HCT116 (cell line): ENCODE results near the gene DPYSL4. TPM values are rescaled to one million over a fixed set of nuclear protein-coding genes. Genes with fewer than 3 reads are reported as not detected.

Source experiments
- ATAC-seq: fragments of 200-7000 bp; cut with Tn5 transposase; 2 replicates; pipeline ENCODE4 v1.9.1; 2020; ENCODE audit warnings: mild to moderate bottlenecking, moderate library complexity
- BruUV-seq: library from RNA; stranded (reverse); fragments of 400-500 nt; replicated peaks from 2 replicates; lab custom pipeline; 2021; lab: Mats Ljungman, UMichigan
- CTCF ChIA-PET: fragments of 300-600 bp; sonication (Branson Sonifier 250); formaldehyde crosslinking; loops from one replicate; lab custom pipeline; 2021; ENCODE audit warnings: antibody characterized with exemption; lab: Charles Lee
- POLR2A ChIA-PET: fragments of 300-600, 350-600 bp; sonication (Branson Sonifier 250); formaldehyde crosslinking; loops from one replicate; lab custom pipeline; 2021; ENCODE audit warnings: antibody characterized with exemption; lab: Charles Lee
- RAD21 ChIA-PET, 2 experiments: fragments of 300-600 bp; sonication (Branson Sonifier 250); formaldehyde crosslinking; loops; one replicate each; lab custom pipeline; 2023; ENCODE audit warnings: low total read pairs in 2 of 2; ENCODE audit not compliant: uncharacterized antibody in 2 of 2, unreplicated experiment in 2 of 2, low non-redundant PET in 1 of 2; lab: Charles Lee
- DNase-seq: peaks from one replicate; pipeline ENCODE4 v3.0.0-alpha.2; 2010; ENCODE audit warnings: low read depth, low spot score
- H2AFZ ChIP-seq: fragments of 200-600 bp; shearing (Covaris generic), sonication (generic); 2 replicates; pipeline ENCODE4 v1.6.1; 2017; ENCODE audit warnings: low read depth, mixed run types, mixed read lengths, antibody characterized with exemption, low read length; ENCODE audit not compliant: poor library complexity, severe bottlenecking
- H3K27ac ChIP-seq: 2 replicates; pipeline ENCODE4 v1.5.1; 2012; ENCODE audit warnings: low read depth, low read length
- H3K27me3 ChIP-seq: fragments of 200-600 bp; sonication (generic); 2 replicates; pipeline ENCODE4 v1.6.1; 2016; ENCODE audit warnings: mixed run types, low read length, mixed read lengths; ENCODE audit not compliant: insufficient read depth
- H3K36me3 ChIP-seq, 2 experiments: fragments of 200-500 bp in 1 of 2; fragments of 200-600 bp in 1 of 2; sonication (Bioruptor generic) in 1 of 2; sonication (generic) in 1 of 2; 2 replicates each; pipeline versions ENCODE4 v1.5.1 to v1.6.1; 2014 to 2016; ENCODE audit warnings: low read length in 2 of 2, inconsistent platforms in 1 of 2, mixed read lengths in 1 of 2, mixed run types in 1 of 2; ENCODE audit not compliant: insufficient read depth in 2 of 2, control insufficient read depth in 1 of 2
- H3K4me1 ChIP-seq, 2 experiments: fragments of 200-600 bp in 1 of 2; sonication (generic) in 1 of 2; 2 replicates each; pipeline versions ENCODE4 v1.5.1 to v1.6.1; 2012 to 2017; ENCODE audit warnings: low read length in 2 of 2, inconsistent platforms in 1 of 2, mild to moderate bottlenecking in 1 of 2, mixed read lengths in 1 of 2, mixed run types in 1 of 2, moderate library complexity in 1 of 2; ENCODE audit not compliant: insufficient read depth in 2 of 2, control insufficient read depth in 1 of 2
- H3K4me2 ChIP-seq: fragments of 200-600 bp; sonication (generic); 2 replicates; pipeline ENCODE4 v1.6.1; 2017; ENCODE audit warnings: mixed run types, low read length, mixed read lengths
- H3K4me3 ChIP-seq, 2 experiments: fragments of 200-600 bp in 1 of 2; sonication (generic) in 1 of 2; replicated peaks in 1 of 2; 2 replicates each; pipeline ENCODE4 v1.5.1; 2011 to 2016; ENCODE audit warnings: low read length in 2 of 2, control low read depth in 1 of 2, low read depth in 1 of 2, mild to moderate bottlenecking in 1 of 2, mixed read lengths in 1 of 2, mixed run types in 1 of 2
- H3K79me2 ChIP-seq: fragments of 200-600 bp; sonication (generic); 2 replicates; pipeline ENCODE4 v1.6.1; 2017; ENCODE audit warnings: mild to moderate bottlenecking, mixed run types, low read length, moderate library complexity, mixed read lengths; ENCODE audit not compliant: insufficient read depth
- H3K9ac ChIP-seq: fragments of 200-600 bp; sonication (generic); 2 replicates; pipeline ENCODE4 v1.6.1; 2016; ENCODE audit warnings: low read length, mixed read lengths
- H3K9me2 ChIP-seq: fragments of 200-600 bp; sonication (generic), shearing (Covaris generic); 2 replicates; pipeline ENCODE4 v1.6.1; 2017; ENCODE audit warnings: mixed run types, mild to moderate bottlenecking, moderate library complexity; ENCODE audit not compliant: insufficient read depth
- H3K9me3 ChIP-seq, 2 experiments: fragments of 200-500 bp in 1 of 2; fragments of 200-600 bp in 1 of 2; sonication (Bioruptor generic) in 1 of 2; sonication (generic) in 1 of 2; 2 replicates each; pipeline ENCODE4 v1.6.1; 2014 to 2017; ENCODE audit warnings: low read length in 2 of 2, mixed read lengths in 2 of 2, inconsistent platforms in 1 of 2, low read depth in 1 of 2, mild to moderate bottlenecking in 1 of 2, mixed run types in 1 of 2, moderate library complexity in 1 of 2; ENCODE audit not compliant: control insufficient read depth in 1 of 2, insufficient read depth in 1 of 2
- H4K20me1 ChIP-seq: fragments of 200-600 bp; sonication (generic), shearing (Covaris generic); 2 replicates; pipeline ENCODE4 v1.6.1; 2017; ENCODE audit warnings: mixed run types, mild to moderate bottlenecking, moderate library complexity; ENCODE audit not compliant: insufficient read depth
- CBX3 ChIP-seq: IDR thresholded peaks from 2 replicates; pipeline ENCODE4 v1.6.1; 2012; ENCODE audit warnings: low read depth
- TCF7L2 ChIP-seq: IDR thresholded peaks from 2 replicates; pipeline ENCODE4 v1.7.0; 2011; ENCODE audit warnings: borderline replicate concordance, inconsistent platforms; ENCODE audit not compliant: insufficient read depth, insufficient read length; ENCODE audit errors: extremely low read depth
- ZNF274 ChIP-seq: fragments of 200-500 bp; sonication (Bioruptor generic); IDR thresholded peaks from 2 replicates; pipeline ENCODE4 v1.6.1; 2014; ENCODE audit warnings: mild to moderate bottlenecking, low read depth, low read length, inconsistent platforms
- intact Hi-C: fragments of 100-400 bp; cut with micrococcal nuclease; formaldehyde crosslinking; loops from 2 replicates; pipeline ENCODE4 v1.10.0; 2022
- total RNA-seq: library from RNA; stranded (reverse); gene quantifications from one replicate; pipeline ENCODE4 v1.2.1, GENCODE V29; 2021; ENCODE audit not compliant: unreplicated experiment
- TF ChIP-seq, protein P1 (sequence below): IDR thresholded peaks from 2 replicates; pipeline ENCODE4 v1.6.1; 2011; ENCODE audit warnings: mild to moderate bottlenecking, low read length, moderate library complexity; ENCODE audit not compliant: insufficient replicate concordance; ENCODE audit errors: extremely low read depth

The DPYSL4 gene
- total RNA-seq, 1 experiment from 2014 or later = 5.4 TPM

DNA sequence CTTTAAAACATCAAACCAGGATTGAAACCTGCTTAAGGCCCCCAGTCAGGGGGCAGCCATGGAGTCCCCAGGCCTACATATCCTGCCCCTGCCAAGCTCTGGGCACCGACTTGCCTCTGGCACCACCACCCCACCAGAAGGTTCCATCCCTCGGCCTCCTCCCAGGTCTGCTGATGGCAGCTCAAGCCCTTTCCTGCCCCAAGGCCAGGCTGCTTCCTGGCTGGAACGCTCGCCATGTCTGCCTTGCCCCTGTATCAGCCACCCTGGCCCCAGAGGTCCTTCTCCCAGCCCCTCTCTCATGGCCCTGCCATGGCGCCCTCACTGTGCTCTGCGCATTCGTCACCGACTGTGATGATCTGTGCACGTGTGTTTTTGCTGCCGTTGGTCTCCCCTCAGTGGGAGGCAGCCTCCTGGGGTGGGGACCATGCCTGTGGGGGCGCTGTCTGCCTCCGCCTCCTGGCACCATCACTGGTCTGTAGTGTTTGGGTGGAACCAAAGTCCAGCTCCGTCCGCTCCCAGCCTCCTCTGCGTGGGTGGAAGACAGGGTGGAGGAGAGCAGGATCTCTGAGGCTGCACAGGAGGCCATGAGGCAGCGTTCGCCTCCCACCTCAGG, 3.2 kb downstream of the DPYSL4 start:
- ChIA-PET RAD21 (no interaction called here), CTCF (no interaction called here), POLR2A (no interaction called here)
- ATAC-seq = no peak
- TF ChIP-seq ZNF274 (no peak), CBX3 (no peak), TCF7L2 (no peak)
- TF ChIP-seq, protein P1, sequence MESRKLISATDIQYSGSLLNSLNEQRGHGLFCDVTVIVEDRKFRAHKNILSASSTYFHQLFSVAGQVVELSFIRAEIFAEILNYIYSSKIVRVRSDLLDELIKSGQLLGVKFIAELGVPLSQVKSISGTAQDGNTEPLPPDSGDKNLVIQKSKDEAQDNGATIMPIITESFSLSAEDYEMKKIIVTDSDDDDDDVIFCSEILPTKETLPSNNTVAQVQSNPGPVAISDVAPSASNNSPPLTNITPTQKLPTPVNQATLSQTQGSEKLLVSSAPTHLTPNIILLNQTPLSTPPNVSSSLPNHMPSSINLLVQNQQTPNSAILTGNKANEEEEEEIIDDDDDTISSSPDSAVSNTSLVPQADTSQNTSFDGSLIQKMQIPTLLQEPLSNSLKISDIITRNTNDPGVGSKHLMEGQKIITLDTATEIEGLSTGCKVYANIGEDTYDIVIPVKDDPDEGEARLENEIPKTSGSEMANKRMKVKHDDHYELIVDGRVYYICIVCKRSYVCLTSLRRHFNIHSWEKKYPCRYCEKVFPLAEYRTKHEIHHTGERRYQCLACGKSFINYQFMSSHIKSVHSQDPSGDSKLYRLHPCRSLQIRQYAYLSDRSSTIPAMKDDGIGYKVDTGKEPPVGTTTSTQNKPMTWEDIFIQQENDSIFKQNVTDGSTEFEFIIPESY = no peak
- intact Hi-C loops = no loop called here
- H3K4me1 ChIP-seq = no peaks in the 10 kb centered on the region
- H3K27ac ChIP-seq = no peak overlapping the region
- H2AFZ ChIP-seq = no peak overlapping the region
- H3K9ac ChIP-seq = no peak overlapping the region
- H3K4me2 ChIP-seq = no peak overlapping the region
- no peak overlapping the region for H3K4me3 ChIP-seq
- H3K9me3 ChIP-seq = no peaks in the 10 kb centered on the region
- H3K9me2 ChIP-seq = no peaks in the 10 kb centered on the region
- BruUV-seq = no TSS peak
- no peak for DNase-seq
- no peaks in the 10 kb centered on the region for H3K79me2 ChIP-seq
- H3K27me3 ChIP-seq = no peaks in the 10 kb centered on the region
- H3K36me3 ChIP-seq = no peaks in the 10 kb centered on the region
- no peaks in the 10 kb centered on the region for H4K20me1 ChIP-seq
